GM18499 (cell line): Measurements from ENCODE around the gene LRFN2.

ENCODE experiments used
- ATAC-seq: cut with Tn5 transposase; IDR thresholded peaks from one replicate; pipeline ENCODE4 v1.9.1; 2021; ENCODE audit warnings: moderate number of reproducible peaks; ENCODE audit not compliant: insufficient read depth, unreplicated experiment

The LRFN2 gene

GRCh38 chr6:40587240-40588069 lies at the start of gene LRFN2:
Gene LRFN2, minus strand, starts transcription at chr6:40587364.
- no peak for ATAC-seq

- ATAC-seq = no peak
Observed at GRCh38 chr6:40634429-40634828, 47.3 kb upstream of the LRFN2 start.

- no peak for ATAC-seq
Observed at GRCh38 chr6:40631744-40632143, 44.6 kb upstream of the LRFN2 start.

GRCh38 chr6:40630488-40630887 lies 43.3 kb upstream of the LRFN2 start:
- ATAC-seq = no peak

GRCh38 chr6:40630051-40630450 lies 42.9 kb upstream of the LRFN2 start:
- ATAC-seq = no peak

- ATAC-seq = no peak
Observed at GRCh38 chr6:40629463-40629862, 42.3 kb upstream of the LRFN2 start.

- no peak for ATAC-seq
Observed at GRCh38 chr6:40627316-40627715, 40.2 kb upstream of the LRFN2 start.

- ATAC-seq = no peak
Observed at GRCh38 chr6:40626886-40627285, 39.7 kb upstream of the LRFN2 start.

GRCh38 chr6:40623932-40624331 lies 36.8 kb upstream of the LRFN2 start:
- no peak for ATAC-seq

- ATAC-seq = no peak
Observed at GRCh38 chr6:40623178-40623577, 36.0 kb upstream of the LRFN2 start.

- no peak for ATAC-seq
Observed at GRCh38 chr6:40620574-40621240, 33.5 kb upstream of the LRFN2 start.

- ATAC-seq = no peak
Observed at GRCh38 chr6:40614671-40615070, 27.5 kb upstream of the LRFN2 start.

- ATAC-seq = no peak
Observed at GRCh38 chr6:40611912-40612311, 24.7 kb upstream of the LRFN2 start.

- ATAC-seq = no peak
Observed at GRCh38 chr6:40611434-40611833, 24.3 kb upstream of the LRFN2 start.

- ATAC-seq = no peak
Observed at GRCh38 chr6:40610229-40610628, 23.1 kb upstream of the LRFN2 start.

- no peak for ATAC-seq
Observed at GRCh38 chr6:40606981-40607380, 19.8 kb upstream of the LRFN2 start.

- no peak for ATAC-seq
Observed at GRCh38 chr6:40606526-40606925, 19.4 kb upstream of the LRFN2 start.

- ATAC-seq = no peak
Observed at GRCh38 chr6:40604082-40604481, 16.9 kb upstream of the LRFN2 start.

GRCh38 chr6:40599555-40599954 lies 12.4 kb upstream of the LRFN2 start:
- ATAC-seq = no peak

GRCh38 chr6:40598516-40598915 lies 11.4 kb upstream of the LRFN2 start:
- ATAC-seq = no peak

GRCh38 chr6:40597301-40597700 lies 10.1 kb upstream of the LRFN2 start:
- no peak for ATAC-seq

- no peak for ATAC-seq
Observed at GRCh38 chr6:40588480-40588879, 1.3 kb upstream of the LRFN2 start.
